ENCODE measurements around the gene GAN. TPM values are rescaled to one million over a fixed set of nuclear protein-coding genes. Genes with fewer than 3 reads are reported as not detected.

The GAN gene
- total RNA-seq, 1 experiment from 2014 or later = 22.0 TPM

- CTCF ChIA-PET = no interaction called here
- Mint-ChIP-seq H3K36me3 (ENCODE audit: insufficient read depth, unreplicated experiment) (no peaks in the 10 kb centered on the region), H3K9me3 (ENCODE audit: low read depth, unreplicated experiment) (no peaks in the 10 kb centered on the region), H3K27ac (ENCODE audit: unreplicated experiment) (no peak overlapping the region), H3K27me3 (ENCODE audit: unreplicated experiment) (no peaks in the 10 kb centered on the region), H3K4me3 (ENCODE audit: low read depth, unreplicated experiment) (no peak overlapping the region), H3K4me1 (ENCODE audit: low read depth, unreplicated experiment) (peaks cover 8% of the 10 kb centered on the region)
- TF ChIP-seq CTCF (IDR thresholded peaks at IDR 0.05; ENCODE audit: unreplicated experiment) = no peak
- no TSS peak for BruUV-seq (replicated peaks)
- DNase-seq = no peak
- intact Hi-C loops (cut with micrococcal nuclease; ENCODE audit: unreplicated experiment) = no loop called here
These were observed 12.2 kb downstream of the GAN start for GRCh38 chr16:81327011-81327410.

DNA sequence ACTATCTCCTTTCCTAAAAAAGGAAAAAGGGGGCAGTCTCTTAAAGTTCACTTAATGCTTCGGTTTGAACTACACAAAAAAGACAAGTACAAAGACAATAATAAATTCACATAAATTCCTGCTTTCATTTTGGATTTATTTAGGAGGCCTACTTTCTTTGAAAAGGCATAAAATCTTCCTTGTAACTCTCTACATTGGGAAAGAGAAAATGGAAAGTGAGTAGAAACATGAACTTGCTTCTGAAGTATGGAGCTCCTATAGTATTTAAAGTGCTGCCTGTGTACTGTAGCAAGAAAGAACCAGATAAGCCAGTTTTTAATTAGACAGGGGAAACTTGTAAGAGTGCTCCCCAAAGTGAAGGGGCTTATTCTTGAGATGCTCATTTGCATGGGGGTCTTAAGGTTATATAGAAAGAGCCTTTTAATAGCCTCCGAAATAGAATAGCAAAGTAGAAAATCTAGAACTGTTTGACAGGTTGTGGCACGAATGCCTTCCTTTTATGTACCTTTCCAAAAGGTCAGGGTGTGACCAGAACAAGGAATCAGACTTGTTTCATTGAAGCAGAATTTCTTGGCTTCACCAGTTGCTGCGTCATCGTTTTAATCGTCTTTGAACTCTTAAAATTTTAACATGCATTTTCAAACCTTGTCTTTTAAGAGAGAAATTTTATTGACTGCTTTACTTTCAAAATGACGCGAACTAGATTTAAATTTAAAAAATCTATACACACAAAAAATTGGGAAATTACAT lies 12.9 kb downstream of the GAN start:
- DNase-seq = no peak
- no TSS peak for BruUV-seq (replicated peaks)
- Mint-ChIP-seq H3K36me3 (ENCODE audit: insufficient read depth, unreplicated experiment) (no peaks in the 10 kb centered on the region), H3K9me3 (ENCODE audit: low read depth, unreplicated experiment) (peaks cover 2% of the 10 kb centered on the region), H3K4me3 (ENCODE audit: low read depth, unreplicated experiment) (no peak overlapping the region), H3K4me1 (ENCODE audit: low read depth, unreplicated experiment) (peaks cover 8% of the 10 kb centered on the region), H3K27ac (ENCODE audit: unreplicated experiment) (no peak overlapping the region), H3K27me3 (ENCODE audit: unreplicated experiment) (no peaks in the 10 kb centered on the region)
- no peak for TF ChIP-seq CTCF (IDR thresholded peaks at IDR 0.05; ENCODE audit: unreplicated experiment)
- intact Hi-C loops (cut with micrococcal nuclease; ENCODE audit: unreplicated experiment) = no loop called here
- CTCF ChIA-PET = no interaction called here

- Mint-ChIP-seq H3K27me3 (ENCODE audit: unreplicated experiment) (no peaks in the 10 kb centered on the region), H3K4me3 (ENCODE audit: low read depth, unreplicated experiment) (no peak overlapping the region), H3K9me3 (ENCODE audit: low read depth, unreplicated experiment) (peaks cover 4% of the 10 kb centered on the region), H3K4me1 (ENCODE audit: low read depth, unreplicated experiment) (peaks cover 8% of the 10 kb centered on the region), H3K27ac (ENCODE audit: unreplicated experiment) (no peak overlapping the region), H3K36me3 (ENCODE audit: insufficient read depth, unreplicated experiment) (no peaks in the 10 kb centered on the region)
- intact Hi-C loops (cut with micrococcal nuclease; ENCODE audit: unreplicated experiment) = no loop called here
- no peak for TF ChIP-seq CTCF (IDR thresholded peaks at IDR 0.05; ENCODE audit: unreplicated experiment)
- no peak for DNase-seq
- no TSS peak for BruUV-seq (replicated peaks)
- CTCF ChIA-PET = no interaction called here
These were observed 15.2 kb downstream of the GAN start for GRCh38 chr16:81329947-81330346.

DNA sequence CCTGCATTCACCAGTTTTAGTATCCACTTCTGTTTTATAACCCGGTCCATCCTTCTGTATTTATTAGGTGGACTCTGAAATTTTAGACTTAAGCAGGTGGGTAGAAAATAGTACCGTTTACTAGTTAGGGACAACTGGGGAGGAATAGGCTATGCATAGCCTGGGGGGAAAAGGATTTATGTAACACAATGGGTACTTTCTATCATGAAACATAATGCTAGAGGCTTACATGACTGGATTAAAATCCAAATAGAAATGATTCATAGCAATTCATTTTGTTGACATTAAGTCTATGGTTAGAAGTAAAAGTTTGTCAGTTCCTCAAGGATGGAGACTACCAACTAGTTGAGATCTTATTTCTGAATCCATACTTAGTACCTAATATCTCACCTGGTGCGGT lies 18.6 kb downstream of the GAN start:
- H3K36me3 Mint-ChIP-seq (ENCODE audit: insufficient read depth, unreplicated experiment) = no peaks in the 10 kb centered on the region
- no peak overlapping the region for H3K4me3 Mint-ChIP-seq (ENCODE audit: low read depth, unreplicated experiment)
- no peak for TF ChIP-seq CTCF (IDR thresholded peaks at IDR 0.05; ENCODE audit: unreplicated experiment)
- CTCF ChIA-PET = no interaction called here
- no TSS peak for BruUV-seq (replicated peaks)
- intact Hi-C loops (cut with micrococcal nuclease; ENCODE audit: unreplicated experiment) = no loop called here
- no peaks in the 10 kb centered on the region for H3K27me3 Mint-ChIP-seq (ENCODE audit: unreplicated experiment)
- no peaks in the 10 kb centered on the region for H3K4me1 Mint-ChIP-seq (ENCODE audit: low read depth, unreplicated experiment)
- no peak for DNase-seq
- H3K27ac Mint-ChIP-seq (ENCODE audit: unreplicated experiment) = no peak overlapping the region
- H3K9me3 Mint-ChIP-seq (ENCODE audit: low read depth, unreplicated experiment) = peaks cover 5% of the 10 kb centered on the region

Measured in Calu3 (cell line).